Endodermal cell (in vitro differentiated cells): ENCODE data around the gene SDK2. TPM values are rescaled to one million over a fixed set of nuclear protein-coding genes. Genes with fewer than 3 reads are reported as not detected.

Experiments
- DNase-seq: peaks from one replicate; pipeline ENCODE4 v3.0.0-alpha.2; 2017
- H3K27ac ChIP-seq: 2 replicates; pipeline ENCODE4 v1.5.1; 2013; ENCODE audit warnings: mild to moderate bottlenecking, low read depth, low read length, moderate library complexity
- H3K27me3 ChIP-seq: 2 replicates; pipeline ENCODE4 v1.6.1; 2013; ENCODE audit warnings: mild to moderate bottlenecking, low read length, moderate library complexity; ENCODE audit not compliant: insufficient read depth, control insufficient read depth, poor library complexity, severe bottlenecking
- H3K36me3 ChIP-seq: 2 replicates; pipeline ENCODE4 v1.7.0; 2013; ENCODE audit warnings: mild to moderate bottlenecking, low read length, moderate library complexity; ENCODE audit not compliant: control insufficient read depth, insufficient read depth
- H3K4me1 ChIP-seq: one replicate; pipeline ENCODE4 v1.7.0; 2013; ENCODE audit warnings: low read length; ENCODE audit not compliant: control insufficient read depth, insufficient read depth
- H3K4me3 ChIP-seq: 2 replicates; pipeline ENCODE4 v1.5.1; 2013; ENCODE audit warnings: mild to moderate bottlenecking, low read length, moderate library complexity
- H3K9ac ChIP-seq: 2 replicates; pipeline ENCODE4 v1.6.1; 2013; ENCODE audit warnings: mild to moderate bottlenecking, low read length, moderate library complexity; ENCODE audit not compliant: poor library complexity, severe bottlenecking; ENCODE audit errors: extremely low read depth
- H3K9me3 ChIP-seq: 2 replicates; pipeline ENCODE4 v1.6.1; 2013; ENCODE audit warnings: mild to moderate bottlenecking, low read length, moderate library complexity; ENCODE audit not compliant: control insufficient read depth
- H3K27ac Mint-ChIP-seq: 2 replicates; pipeline ENCODE4 v1.8.0; 2020; ENCODE audit warnings: mixed read lengths
- H3K27me3 Mint-ChIP-seq: 2 replicates; pipeline ENCODE4 v1.8.0; 2021; ENCODE audit warnings: mild to moderate bottlenecking, mixed read lengths; ENCODE audit not compliant: insufficient read depth
- H3K36me3 Mint-ChIP-seq: 2 replicates; pipeline ENCODE4 v1.8.0; 2020; ENCODE audit warnings: low read depth, mixed read lengths
- H3K4me1 Mint-ChIP-seq: 2 replicates; pipeline ENCODE4 v1.8.0; 2020; ENCODE audit warnings: mixed read lengths
- H3K4me3 Mint-ChIP-seq: 2 replicates; pipeline ENCODE4 v1.8.0; 2020; ENCODE audit warnings: mild to moderate bottlenecking, moderate library complexity, mixed read lengths
- H3K9me3 Mint-ChIP-seq: 2 replicates; pipeline ENCODE4 v1.8.0; 2020; ENCODE audit warnings: mild to moderate bottlenecking, mixed read lengths
- CTCF ChIP-seq: fragments of 200-600 bp; sonication (generic); conservative IDR thresholded peaks from 2 replicates; pipeline ENCODE4 v1.5.0; 2021; ENCODE audit warnings: antibody characterized with exemption, mild to moderate bottlenecking
- WGBS, 2 experiments: methylation state at CpG; one replicate each; pipeline versions ENCODE4 v1.1.5 to v1.1.7; 2013; ENCODE audit warnings: missing lambda C conversion rate in 2 of 2, mixed read lengths in 1 of 2; ENCODE audit not compliant: insufficient coverage in 1 of 2, insufficient read length in 1 of 2; 5-methylcytosine and 5-hydroxymethylcytosine counted together
- total RNA-seq, 2 donors: library from RNA; stranded (reverse); fragmentation: NEBNext Ultra II Directional in 1 of 2; extraction: Animal tissue kit (Norgen Biotek cat#: 25700) in 1 of 2; gene quantifications; 2 replicates in 1 of 2; 3 replicates in 1 of 2; pipeline ENCODE4 v1.2.1, GENCODE V29; 2021

Gene SDK2
- total RNA-seq, 2 donors from 2014 or later: 5.9 to 7.0 TPM

GRCh38 chr17:73415782-73416181 lies 228.5 kb downstream of the SDK2 start:
- H3K27me3 ChIP-seq: no peaks in the 10 kb centered on the region
- no peak for DNase-seq
- Mint-ChIP-seq H3K27me3 (no peaks in the 10 kb centered on the region), H3K4me1 (no peaks in the 10 kb centered on the region), H3K9me3 (peaks cover 9% of the 10 kb centered on the region), H3K27ac (no peak overlapping the region), H3K4me3 (no peak overlapping the region), H3K36me3 (peaks cover 29% of the 10 kb centered on the region)
- H3K27ac ChIP-seq: no peak overlapping the region
- no peaks in the 10 kb centered on the region for H3K9me3 ChIP-seq
- H3K36me3 ChIP-seq: no peaks in the 10 kb centered on the region
- WGBS, 2 experiments: 93 to 96% methylated on average over 14 to 15 of the region's 15 CpGs
- no peak overlapping the region for H3K9ac ChIP-seq
- H3K4me1 ChIP-seq: no peaks in the 10 kb centered on the region
- H3K4me3 ChIP-seq: no peak overlapping the region
- no peak for TF ChIP-seq CTCF

- DNase-seq: no peak
Measured at GRCh38 chr17:73414171-73414955, 229.9 kb downstream of the SDK2 start.

GRCh38 chr17:73412914-73413313 lies 231.3 kb downstream of the SDK2 start:
- Histone ChIP-seq H3K27ac (no peak overlapping the region), H3K36me3 (no peaks in the 10 kb centered on the region), H3K9me3 (no peaks in the 10 kb centered on the region), H3K27me3 (no peaks in the 10 kb centered on the region), H3K4me3 (no peak overlapping the region), H3K4me1 (no peaks in the 10 kb centered on the region), H3K9ac (no peak overlapping the region)
- Mint-ChIP-seq H3K27ac (no peak overlapping the region), H3K27me3 (no peaks in the 10 kb centered on the region), H3K4me3 (no peak overlapping the region), H3K9me3 (peaks cover 9% of the 10 kb centered on the region), H3K4me1 (no peaks in the 10 kb centered on the region), H3K36me3 (peaks cover 29% of the 10 kb centered on the region)
- WGBS, 2 experiments: 74 to 81% methylated on average over 2 to 6 of the region's 7 CpGs
- no peak for TF ChIP-seq CTCF
- DNase-seq: no peak

More at GRCh38 chr17:73414171-73414955, 229.9 kb downstream of the SDK2 start:
- Histone ChIP-seq H3K9me3 (no peaks in the 10 kb centered on the region), H3K4me1 (no peaks in the 10 kb centered on the region), H3K27me3 (no peaks in the 10 kb centered on the region), H3K36me3 (no peaks in the 10 kb centered on the region), H3K27ac (no peak overlapping the region), H3K9ac (no peak overlapping the region), H3K4me3 (no peak overlapping the region)
- Mint-ChIP-seq H3K36me3 (peaks cover 29% of the 10 kb centered on the region), H3K27me3 (no peaks in the 10 kb centered on the region), H3K4me1 (no peaks in the 10 kb centered on the region), H3K27ac (no peak overlapping the region), H3K4me3 (no peak overlapping the region), H3K9me3 (peaks cover 9% of the 10 kb centered on the region)
- 93% methylated on average over 6 to 20 of the region's 20 CpGs for WGBS, 2 experiments
- no peak for TF ChIP-seq CTCF
